H1 (cell line): Measurements from ENCODE around the gene ZMAT5. TPM values are rescaled to one million over a fixed set of nuclear protein-coding genes. Genes with fewer than 3 reads are reported as not detected.

ENCODE experiments used
- KDM1A ChIP-seq: fragments of 200-600, 300-600 bp; sonication (generic); IDR thresholded peaks from 2 replicates; pipeline ENCODE4 v1.7.1; 2016; ENCODE audit warnings: mild to moderate bottlenecking, low read length, borderline replicate concordance
- MAX ChIP-seq: IDR thresholded peaks from 2 replicates; pipeline ENCODE4 v1.6.1; 2012; ENCODE audit warnings: inconsistent platforms
- NANOG ChIP-seq: IDR thresholded peaks from 2 replicates; pipeline ENCODE4 v1.6.1; 2011; ENCODE audit warnings: low read length, low read depth, mild to moderate bottlenecking, inconsistent platforms; ENCODE audit not compliant: insufficient read depth, poor library complexity, severe bottlenecking
- RNF2 ChIP-seq: fragments of 200-900, 300-1000 bp; sonication (generic); IDR thresholded peaks from 2 replicates; pipeline ENCODE4 v1.7.1; 2016; ENCODE audit warnings: borderline replicate concordance, low read depth, mild to moderate bottlenecking, antibody characterized with exemption, low read length; ENCODE audit not compliant: poor library complexity, severe bottlenecking; ENCODE audit errors: missing control alignments
- polyA plus RNA-seq, 7 experiments: library from polyadenylated mRNA; depleted of rRNA in 3 of 7; stranded (reverse) in 5 of 7; unstranded in 2 of 7; fragments of >200 nt in 5 of 7; fragments of 200-250 nt in 2 of 7; gene quantifications; 1 replicate in 5 of 7; 2 replicates in 1 of 7; 4 replicates in 1 of 7; pipeline versions ENCODE4 v1.2.1 to v1.2.3, GENCODE V29; 2011 to 2013; ENCODE audit warnings: missing spikeins in 2 of 7, mixed read lengths in 2 of 7
- total RNA-seq: library from RNA; stranded (reverse); fragmentation: NEBNext Ultra II Directional; extraction: Animal tissue kit (Norgen Biotek cat#: 25700); gene quantifications from 2 replicates; pipeline ENCODE4 v1.2.1, GENCODE V29; 2021

Gene ZMAT5
- total and polyA plus RNA-seq, 2 of the 8 experiments (the other 6 are each of a cell fraction or from before 2014, with no cell fraction given), result 14.0 to 38.3 TPM

- no peak for TF ChIP-seq MAX
- TF ChIP-seq NANOG, result no peak
- TF ChIP-seq KDM1A, result peak; percentile 96
- TF ChIP-seq RNF2, result no peak
- TF ChIP-seq, all 59 proteins: peak for 2
Observed at GRCh38 chr22:29726512-29727130, 40.2 kb downstream of the ZMAT5 start (continued).
